GM12878 (cell line): Measurements from ENCODE around the gene ATP2A3. TPM values are rescaled to one million over a fixed set of nuclear protein-coding genes. Genes with fewer than 3 reads are reported as not detected.

Source experiments
- ATAC-seq: fragments of 200-7000 bp; cut with Tn5 transposase; 3 replicates; pipeline ENCODE4 v1.9.1; 2020; ENCODE audit warnings: mild to moderate bottlenecking, moderate library complexity
- BruUV-seq: library from RNA; stranded (reverse); fragments of 400-500 nt; replicated peaks from 2 replicates; lab custom pipeline; 2021; lab: Mats Ljungman, UMichigan
- CTCF ChIA-PET: fragments of 300-600 bp; sonication (Branson Sonifier 250); formaldehyde crosslinking; extraction: SDS; loops from one replicate; lab custom pipeline; 2021; ENCODE audit warnings: inconsistent platforms; lab: Yijun Ruan, JAX
- POLR2A ChIA-PET: fragments of 350-600 bp; formaldehyde crosslinking; extraction: SDS; loops from one replicate; lab custom pipeline; 2021; ENCODE audit warnings: inconsistent platforms; lab: Charles Lee
- RAD21 ChIA-PET: fragments of 300-600 bp; sonication (Branson Sonifier 250); formaldehyde crosslinking; loops from one replicate; lab custom pipeline; 2023; ENCODE audit warnings: antibody characterized with exemption; ENCODE audit not compliant: unreplicated experiment; lab: Charles Lee
- SMC1A ChIA-PET: fragments of 300-600 bp; sonication (Branson Sonifier 250); formaldehyde crosslinking; loops from one replicate; lab custom pipeline; 2023; ENCODE audit not compliant: unreplicated experiment, uncharacterized antibody; lab: Charles Lee
- DNase-seq: peaks from one replicate; pipeline ENCODE4 v3.0.0-alpha.2; 2011; ENCODE audit warnings: low read depth, low spot score
- FAIRE-seq: peaks from 3 replicates; lab custom pipeline; 2011; peaks lifted over from hg19 to GRCh38; lab: Jason Lieb, UNC
- H2AFZ ChIP-seq: 2 replicates; pipeline ENCODE4 v1.6.0; 2011; ENCODE audit warnings: low read depth, low read length, control low read depth; ENCODE audit not compliant: control insufficient read depth
- H3K27ac ChIP-seq: 2 replicates; pipeline ENCODE4 v1.5.1; 2011; ENCODE audit warnings: control low read depth; ENCODE audit not compliant: control insufficient read depth, insufficient read depth
- H3K27me3 ChIP-seq, 2 experiments: replicated peaks in 1 of 2; 2 replicates each; pipeline versions ENCODE4 v1.6.0 to v1.6.1; 2011; ENCODE audit warnings: low read length in 1 of 2; ENCODE audit not compliant: control insufficient read depth in 2 of 2, insufficient read depth in 2 of 2
- H3K36me3 ChIP-seq, 2 experiments: 2 replicates each; pipeline ENCODE4 v1.5.1; 2011; ENCODE audit warnings: low read length in 1 of 2; ENCODE audit not compliant: control insufficient read depth in 2 of 2, insufficient read depth in 2 of 2
- H3K4me1 ChIP-seq: 2 replicates; pipeline ENCODE4 v1.6.1; 2011; ENCODE audit warnings: mild to moderate bottlenecking, low read length, moderate library complexity, mixed read lengths; ENCODE audit not compliant: control insufficient read depth, insufficient read depth
- H3K4me2 ChIP-seq: 2 replicates; pipeline ENCODE4 v1.6.0; 2011; ENCODE audit warnings: control low read depth; ENCODE audit not compliant: control insufficient read depth, insufficient read depth
- H3K4me3 ChIP-seq: fragments of 200-600 bp; sonication (generic); 2 replicates; pipeline ENCODE4 v1.5.1; 2016
- H3K79me2 ChIP-seq: 2 replicates; pipeline ENCODE4 v1.6.0; 2011; ENCODE audit warnings: low read length; ENCODE audit not compliant: control insufficient read depth, insufficient read depth
- H3K9ac ChIP-seq: 2 replicates; pipeline ENCODE4 v1.8.0; 2011; ENCODE audit warnings: low read length, control low read depth, mixed read lengths; ENCODE audit not compliant: control insufficient read depth, insufficient read depth
- H3K9me3 ChIP-seq: replicated peaks from 3 replicates; pipeline ENCODE4 v1.5.1; 2011; ENCODE audit warnings: mild to moderate bottlenecking, low read length; ENCODE audit not compliant: control insufficient read depth, insufficient read depth
- H4K20me1 ChIP-seq: 2 replicates; pipeline ENCODE4 v1.6.0; 2011; ENCODE audit not compliant: control insufficient read depth, insufficient read depth
- SREBF1 ChIP-seq: IDR thresholded peaks from 2 replicates; pipeline ENCODE4 v1.6.1; 2012; ENCODE audit warnings: mild to moderate bottlenecking, low read length
- ZNF384 ChIP-seq: IDR thresholded peaks from 2 replicates; pipeline ENCODE4 v1.6.1; 2012; ENCODE audit warnings: low read depth, mild to moderate bottlenecking, low read length, improper control_type of control experiment, borderline replicate concordance
- WGBS: methylation state at CpG from one replicate; pipeline ENCODE4 v1.1.6; 2016; ENCODE audit warnings: low lambda C conversion rate; ENCODE audit not compliant: insufficient replicate concordance, insufficient coverage; ENCODE audit errors: missing lambda C conversion rate; 5-methylcytosine and 5-hydroxymethylcytosine counted together
- in situ Hi-C: fragments of 300-500 bp; cut with MboI; formaldehyde crosslinking; loops from 9 replicates; pipeline ENCODE4 v1.14.3; 2018; ENCODE audit warnings: mixed read lengths
- intact Hi-C: fragments of 100-400 bp; cut with micrococcal nuclease; formaldehyde crosslinking; loops from one replicate; pipeline ENCODE4 v1.14.2; 2022; ENCODE audit not compliant: unreplicated experiment
- polyA plus RNA-seq, 11 experiments: library from polyadenylated mRNA; depleted of rRNA in 4 of 11; unstranded in 6 of 11; stranded (reverse) in 5 of 11; fragments of >200 nt; fragmentation: Nextera tagmentation in 4 of 11; fragmentation: Illumina TruSeq in 1 of 11; extraction: Ambion mirVana in 4 of 11; extraction: Trizol in 1 of 11; gene quantifications; 1 replicate in 1 of 11; 2 replicates in 10 of 11; pipeline versions ENCODE4 v1.2.1 to v1.2.3, GENCODE V29; 2011 to 2016; ENCODE audit warnings: inconsistent platforms in 2 of 11, missing spikeins in 2 of 11, low read depth in 1 of 11
- total RNA-seq, 4 experiments: library from RNA; depleted of rRNA in 3 of 4; stranded (reverse); fragments of >200 nt in 3 of 4; fragmentation: Illumina TruSeq in 1 of 4; extraction: Trizol in 1 of 4; gene quantifications; 2 replicates each; pipeline versions ENCODE4 v1.2.1 to v1.2.3, GENCODE V29; 2013 to 2021
- TF ChIP-seq, protein P1 (sequence below): fragments of 450-650 bp; IDR thresholded peaks from 2 replicates; pipeline ENCODE4 v1.6.1; 2016; ENCODE audit warnings: mild to moderate bottlenecking

Gene ATP2A3
- total and polyA plus RNA-seq, 10 of the 15 experiments (the other 5 are each of a cell fraction or from before 2014, with no cell fraction given), result 1.0 to 99.2 (median 37.9) TPM

DNA sequence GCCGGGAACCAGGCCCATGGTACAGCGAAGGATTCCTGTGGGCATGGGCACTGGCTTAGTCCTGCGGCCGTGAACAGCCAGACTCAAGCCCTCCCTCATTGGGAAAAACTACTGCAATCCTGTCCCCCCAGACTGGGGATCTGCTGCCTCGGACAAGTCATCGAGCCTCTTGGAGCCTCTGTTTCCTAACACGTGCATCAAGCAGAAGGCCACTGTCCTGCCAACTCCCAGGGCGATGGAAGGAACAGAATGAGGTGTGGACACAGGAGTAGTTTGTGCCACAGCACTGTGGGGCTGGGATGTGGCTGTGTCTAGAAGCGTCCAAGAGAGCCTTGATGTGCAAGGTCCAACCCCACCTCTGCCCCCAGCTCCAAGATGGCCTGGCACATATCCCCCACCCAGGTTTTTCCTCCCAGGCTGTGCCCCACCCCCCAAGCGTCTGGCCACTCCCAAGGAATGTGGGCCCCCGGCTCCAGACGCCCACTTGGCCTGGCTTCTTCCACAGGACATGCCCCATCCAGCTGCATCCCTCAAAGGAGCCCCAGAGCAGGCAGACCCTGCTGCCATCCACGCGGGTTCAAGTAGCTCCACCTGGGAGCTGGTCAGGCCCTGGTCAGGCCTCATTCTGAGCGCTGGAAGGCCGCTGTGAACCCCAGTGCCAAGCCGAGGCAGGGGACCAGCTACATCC is 74.8 kb downstream of the ATP2A3 start:
- H4K20me1 ChIP-seq, result no peaks in the 10 kb centered on the region
- H3K27me3 ChIP-seq, result peaks cover 0 to 2% of the 10 kb centered on the region in 2 experiments; a peak in 1 of 4 replicates
- CTCF ChIA-PET, result interaction anchor here (0.6 to 1.9 kb wide), 3 partner anchors 26 to 457 kb away, joined by 3 to 10 read pairs (median 4); partner anchors contain the start of gene NCBP3
- no TSS peak for BruUV-seq
- H3K4me2 ChIP-seq, result no peak overlapping the region
- H3K9ac ChIP-seq, result no peak overlapping the region
- POLR2A ChIA-PET, result no interaction called here
- no peak overlapping the region for H2AFZ ChIP-seq
- RAD21 ChIA-PET, result interaction anchor here (0.8 to 1.2 kb wide), 2 partner anchors 22 to 152 kb away, joined by 3 to 4 read pairs; no protein-coding TSS in a partner anchor
- DNase-seq, result no peak
- no peak overlapping the region for H3K4me3 ChIP-seq
- WGBS, result 59% methylated on average over 17 of the region's 17 CpGs
- SMC1A ChIA-PET, result interaction anchor here (1.3 to 1.8 kb wide), 2 partner anchors 14 to 24 kb away, joined by 3 to 4 read pairs; no protein-coding TSS in a partner anchor
- no peaks in the 10 kb centered on the region for H3K9me3 ChIP-seq
- in situ Hi-C loops (no loop called here), intact Hi-C loops (no loop called here)
- FAIRE-seq, result no peak
- H3K27ac ChIP-seq, result no peak overlapping the region
- H3K4me1 ChIP-seq, result peaks cover 3% of the 10 kb centered on the region
- H3K36me3 ChIP-seq, result no peaks in the 10 kb centered on the region
- TF ChIP-seq, protein P1, sequence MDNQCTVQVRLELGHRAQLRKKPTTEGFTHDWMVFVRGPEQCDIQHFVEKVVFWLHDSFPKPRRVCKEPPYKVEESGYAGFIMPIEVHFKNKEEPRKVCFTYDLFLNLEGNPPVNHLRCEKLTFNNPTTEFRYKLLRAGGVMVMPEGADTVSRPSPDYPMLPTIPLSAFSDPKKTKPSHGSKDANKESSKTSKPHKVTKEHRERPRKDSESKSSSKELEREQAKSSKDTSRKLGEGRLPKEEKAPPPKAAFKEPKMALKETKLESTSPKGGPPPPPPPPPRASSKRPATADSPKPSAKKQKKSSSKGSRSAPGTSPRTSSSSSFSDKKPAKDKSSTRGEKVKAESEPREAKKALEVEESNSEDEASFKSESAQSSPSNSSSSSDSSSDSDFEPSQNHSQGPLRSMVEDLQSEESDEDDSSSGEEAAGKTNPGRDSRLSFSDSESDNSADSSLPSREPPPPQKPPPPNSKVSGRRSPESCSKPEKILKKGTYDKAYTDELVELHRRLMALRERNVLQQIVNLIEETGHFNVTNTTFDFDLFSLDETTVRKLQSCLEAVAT, result no peak
- no peak for TF ChIP-seq ZNF384
- no peak for TF ChIP-seq SREBF1
- no peak for ATAC-seq
- H3K79me2 ChIP-seq, result no peaks in the 10 kb centered on the region
